Motor neuron (in vitro differentiated cells): ENCODE data around the gene COMMD2. TPM values are rescaled to one million over a fixed set of nuclear protein-coding genes. Genes with fewer than 3 reads are reported as not detected.
A peak's percentile ranks its signal among the peaks of the same experiment; 100 is the strongest.

Source experiments
- ATAC-seq, 8 experiments: fragments of 200-7000 bp; cut with Tn5 transposase; replicated peaks in 6 of 8; 2 replicates each; pipeline ENCODE4 v1.8.0; 2021; ENCODE audit warnings: mild to moderate bottlenecking in 8 of 8, moderate library complexity in 8 of 8
- H3K27ac ChIP-seq, 2 donors: fragments of 250-450 bp; sonication (Bioruptor Pico); 2 replicates each; pipeline ENCODE4 v1.9.0; 2021; ENCODE audit warnings: antibody characterized with exemption in 2 of 2, mild to moderate bottlenecking in 2 of 2, moderate library complexity in 1 of 2
- H3K4me1 ChIP-seq, 2 donors: fragments of 250-450 bp; sonication (Bioruptor Pico); replicated peaks in 1 of 2; 2 replicates each; pipeline ENCODE4 v1.6.1; 2021; ENCODE audit warnings: antibody characterized with exemption in 2 of 2, mild to moderate bottlenecking in 2 of 2, moderate library complexity in 1 of 2
- H3K4me3 ChIP-seq, 5 donors: fragments of 250-450 bp; sonication (Bioruptor Pico); 2 replicates each; pipeline ENCODE4 v1.9.0; 2021; ENCODE audit warnings: antibody characterized with exemption in 5 of 5, mild to moderate bottlenecking in 5 of 5, moderate library complexity in 4 of 5
- WGBS, 10 experiments: fragments of 450-650 bp; shearing (Covaris generic); methylation state at CpG; one replicate each; pipeline ENCODE4 v1.0.0; 2022; 5-methylcytosine and 5-hydroxymethylcytosine counted together
- in situ Hi-C, 9 experiments: fragments of 400-800 bp; cut with MboI; loops; one replicate each; pipeline ENCODE4 v1.15.0; 2021; ENCODE audit warnings: low sequenced_read_pairs in 9 of 9, low pct_unique_long_range_greater_than_20kb in 2 of 9; ENCODE audit not compliant: unreplicated experiment in 9 of 9
- total RNA-seq, 8 experiments: library from RNA; unstranded; fragments of 300-600 nt; gene quantifications; 2 replicates each; pipeline versions ENCODE4 v1.2.3 to v1.2.4, GENCODE V29; 2022

COMMD2 gene
- total RNA-seq: 10 to 100 TPM; 22.7 to 46.3 (median 29.3) TPM

DNA sequence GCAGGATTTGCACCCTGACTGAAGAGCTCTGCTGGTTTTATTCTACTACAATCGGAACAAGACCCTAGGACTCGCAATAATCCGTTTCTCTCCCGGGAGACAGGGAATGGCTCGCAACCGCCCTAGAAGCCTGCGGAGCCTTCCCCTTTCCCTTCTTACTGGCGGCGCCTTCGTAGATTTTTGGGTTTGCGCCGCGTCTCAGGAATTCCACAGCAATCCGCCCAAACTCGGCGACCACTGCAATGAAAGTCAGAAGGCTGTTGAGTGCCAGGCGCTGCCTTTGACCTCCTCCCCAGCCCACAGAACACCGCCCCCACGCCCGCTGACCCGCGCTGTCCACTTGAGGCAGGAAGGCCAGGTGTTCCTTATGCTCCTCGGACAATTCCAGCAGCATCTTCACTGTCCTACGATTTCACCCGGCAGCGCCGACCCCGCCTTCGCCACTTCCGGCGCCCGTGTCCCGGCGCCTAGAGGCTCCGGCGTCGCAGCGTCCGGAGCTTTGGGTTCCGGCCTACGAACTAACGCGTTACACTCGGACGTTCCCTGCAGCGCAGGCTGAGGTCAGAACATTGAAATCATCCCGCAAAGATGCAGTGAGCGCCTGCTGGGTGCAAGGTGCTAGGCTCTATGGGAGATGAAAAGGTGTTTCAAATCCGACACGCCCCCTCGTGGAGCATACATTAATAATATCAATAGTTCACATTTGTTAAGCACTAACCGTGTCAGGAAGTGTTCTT lies at the start of gene COMMD2:
TSS of gene COMMD2 (minus strand) at position 439 of the 737 bp plus-strand sequence. CDS start at position 394, 45 bp downstream.
- in situ Hi-C loops: no loop called here
- H3K27ac ChIP-seq: peak within 1 kb of the TSS; percentile 67 to 73
- WGBS, 10 experiments: 0 to 2% (median 0%) methylated on average over 3 to 16 of the region's 52 CpGs; no CpG with 5 or more reads in 1 of the 10 experiments
- H3K4me1 ChIP-seq: peaks cover 3 to 9% of the 10 kb centered on the region in 2 donors
- peak within 1 kb of the TSS; percentile 71 to 94 (median 87) for H3K4me3 ChIP-seq
- ATAC-seq: peak; percentile 99 to 100 (median 99)

DNA sequence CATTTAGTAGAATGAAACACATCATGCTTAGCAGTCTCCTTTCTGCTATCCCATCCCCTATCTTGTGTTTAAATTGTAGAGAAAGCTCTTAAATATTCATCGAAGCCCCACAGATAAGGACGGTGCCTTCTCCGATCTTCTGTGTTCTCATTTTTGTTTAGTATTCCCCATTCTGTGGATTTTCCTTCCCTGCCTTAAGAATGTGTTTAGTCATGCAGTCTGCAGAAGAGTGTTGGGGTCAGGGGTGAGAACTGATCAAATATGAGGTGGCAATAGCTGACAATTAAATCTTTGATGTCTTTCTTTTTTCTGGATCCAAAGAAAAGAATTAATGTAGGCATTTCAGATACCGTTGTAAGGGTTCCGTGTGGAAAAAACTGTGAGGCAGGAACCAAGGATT lies 49.4 kb upstream of the COMMD2 start:
- H3K4me1 ChIP-seq: no peaks in the 10 kb centered on the region
- 20 to 80% (median 51%) methylated on average over 2 to 5 of the region's 5 CpGs; no CpG with 5 or more reads in 1 of the 10 experiments for WGBS, 10 experiments
- ATAC-seq: no peak
- no peak overlapping the region for H3K27ac ChIP-seq
- H3K4me3 ChIP-seq: no peak overlapping the region
- in situ Hi-C loops: no loop called here

DNA sequence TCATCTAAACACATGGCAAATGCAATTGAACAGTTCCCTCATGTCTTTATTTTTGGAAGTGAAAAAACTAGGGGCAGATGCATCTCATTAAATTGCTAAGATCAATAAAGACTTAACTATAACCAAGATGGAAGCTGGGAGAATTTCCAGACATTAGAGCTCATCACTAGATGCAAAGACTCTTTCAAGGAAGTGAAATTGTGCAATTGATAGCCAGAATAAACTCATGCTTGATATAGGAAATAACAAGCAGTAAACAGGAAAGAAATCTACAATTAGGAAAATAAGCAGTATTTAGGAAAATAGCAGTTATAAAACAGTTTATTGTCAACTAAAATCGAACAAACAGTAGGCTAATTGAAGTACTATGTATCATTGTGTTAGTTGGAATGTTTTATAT lies 48.9 kb upstream of the COMMD2 start:
- H3K4me3 ChIP-seq: no peak overlapping the region
- no peak for ATAC-seq
- no peak overlapping the region for H3K27ac ChIP-seq
- in situ Hi-C loops: no loop called here
- no peaks in the 10 kb centered on the region for H3K4me1 ChIP-seq
- 11 to 100% (median 71%) methylated on average over 1 of the region's 1 CpG; no CpG with 5 or more reads in 1 of the 10 experiments for WGBS, 10 experiments

DNA sequence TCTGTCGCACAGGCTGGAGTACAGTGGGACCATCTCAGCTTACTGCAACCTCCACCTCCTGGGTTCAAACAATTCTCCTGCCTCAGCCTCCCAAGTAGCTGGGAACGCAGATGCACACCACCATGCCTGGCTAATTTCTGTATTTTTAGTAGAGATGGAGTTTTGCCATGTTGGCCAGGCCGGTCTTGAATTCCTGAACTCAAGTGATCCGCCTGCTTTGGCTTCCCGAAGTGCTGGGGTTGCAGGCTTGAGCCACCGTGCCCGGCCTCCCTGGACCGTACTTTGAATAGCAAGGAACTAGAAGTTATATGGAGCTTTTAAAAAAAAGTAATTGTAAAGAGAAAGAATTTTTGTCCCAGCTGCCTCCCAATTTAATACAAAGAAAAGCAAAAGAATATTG lies 48.4 kb upstream of the COMMD2 start:
- in situ Hi-C loops: no loop called here
- Histone ChIP-seq H3K27ac (no peak overlapping the region), H3K4me1 (no peaks in the 10 kb centered on the region), H3K4me3 (no peak overlapping the region)
- ATAC-seq: no peak
- WGBS, 10 experiments: 83 to 96% (median 90%) methylated on average over 3 to 8 of the region's 8 CpGs

DNA sequence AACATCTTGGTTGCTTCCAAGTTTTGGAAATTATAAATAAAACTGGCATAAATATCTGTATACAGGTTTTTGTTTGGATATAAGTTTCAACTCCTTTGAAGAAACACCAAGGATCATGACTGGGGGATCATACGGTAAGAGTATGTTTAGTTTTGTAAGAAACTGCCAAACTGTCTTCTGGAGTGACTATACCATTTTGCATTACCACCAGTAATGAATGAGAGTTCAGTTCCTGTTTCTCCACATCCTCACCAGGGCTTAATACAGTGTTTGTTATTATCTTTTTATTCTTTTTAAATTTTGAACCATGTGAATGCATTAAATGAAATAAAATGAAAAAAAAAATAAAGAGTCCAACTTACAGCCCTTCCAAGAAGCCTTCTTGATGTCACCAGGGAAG lies 43.7 kb upstream of the COMMD2 start:
- Histone ChIP-seq H3K4me1 (peaks cover 0 to 4% of the 10 kb centered on the region in 2 donors), H3K27ac (no peak overlapping the region), H3K4me3 (no peak overlapping the region)
- ATAC-seq: no peak
- 25 to 100% (median 92%) methylated on average over 1 of the region's 1 CpG; no CpG with 5 or more reads in 3 of the 10 experiments for WGBS, 10 experiments
- in situ Hi-C loops: no loop called here

DNA sequence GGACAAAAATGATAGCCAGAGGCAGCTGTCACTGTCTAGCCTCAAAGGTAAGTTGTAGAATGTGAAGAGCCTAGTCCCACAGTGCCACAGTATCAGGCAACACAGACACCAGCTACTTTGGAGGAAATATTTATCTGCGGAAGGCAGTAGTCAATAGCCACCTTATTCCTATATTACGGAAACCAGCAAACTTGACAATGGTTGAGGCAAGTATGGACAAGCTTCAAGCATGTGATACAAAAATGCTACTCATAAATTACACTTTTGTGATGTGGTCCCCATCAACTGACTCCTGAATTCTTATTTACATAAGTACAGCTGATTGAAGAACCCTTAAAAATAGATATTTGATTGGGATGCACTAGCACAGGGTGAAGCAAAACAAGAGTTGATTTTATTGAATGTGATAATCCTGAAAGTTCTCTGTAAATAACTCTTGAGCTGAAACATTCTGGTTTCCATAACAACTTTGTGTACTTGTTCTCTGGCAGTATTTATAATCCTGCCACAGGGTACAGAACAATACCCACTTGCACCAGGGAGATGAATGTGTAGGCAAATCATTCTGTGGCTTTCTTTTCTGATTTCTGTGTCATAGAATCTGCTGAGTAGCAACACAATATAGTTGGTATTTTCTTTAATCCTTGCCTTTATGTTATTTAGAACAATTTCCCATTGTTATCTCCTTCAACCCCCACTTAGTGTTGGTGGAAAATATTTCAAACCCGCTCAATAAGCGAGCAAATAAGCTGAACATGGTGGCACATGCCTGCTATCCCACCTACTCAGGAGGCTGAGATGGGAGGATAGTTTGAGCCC lies 40.4 kb upstream of the COMMD2 start, which contains the start of gene ANKUB1:
TSS of gene ANKUB1 (minus strand) at position 103 of the 819 bp plus-strand sequence. CDS start 188 bp downstream, outside the sequence.
- Histone ChIP-seq H3K4me1 (peaks cover 0 to 4% of the 10 kb centered on the region in 2 donors), H3K4me3 (no peak within 1 kb of the TSS), H3K27ac (no peak within 1 kb of the TSS)
- 50 to 100% (median 89%) methylated on average over 1 to 4 of the region's 4 CpGs; no CpG with 5 or more reads in 1 of the 10 experiments for WGBS, 10 experiments
- peak in 5 of 8 experiments; percentile 66 to 95 (median 89) for ATAC-seq
- in situ Hi-C loops: no loop called here

DNA sequence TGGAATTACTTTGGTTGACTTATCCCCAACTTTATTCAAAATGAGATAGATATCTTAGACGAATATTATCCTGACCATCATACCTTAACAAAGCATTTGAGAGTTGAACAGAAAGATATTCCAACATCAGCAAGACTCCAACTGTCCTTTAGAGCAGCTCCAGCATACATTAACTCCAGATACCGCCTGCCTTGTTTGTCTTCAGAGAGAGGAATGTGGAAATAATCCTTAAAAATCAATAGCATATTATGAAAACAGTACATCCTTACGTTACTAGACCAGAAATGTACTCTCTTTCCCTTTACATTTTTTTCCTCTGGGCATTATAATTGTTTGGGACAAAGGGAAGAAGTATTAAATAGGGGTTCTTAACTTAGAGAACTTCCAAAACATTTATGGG lies 38.4 kb upstream of the COMMD2 start:
- Histone ChIP-seq H3K4me3 (no peak overlapping the region), H3K27ac (no peak overlapping the region), H3K4me1 (peaks cover 0 to 4% of the 10 kb centered on the region in 2 donors)
- ATAC-seq: no peak
- 29 to 100% (median 69%) methylated on average over 1 to 3 of the region's 3 CpGs; no CpG with 5 or more reads in 2 of the 10 experiments for whole genome bisulfite sequencing, 10 experiments
- in situ Hi-C loops: no loop called here

DNA sequence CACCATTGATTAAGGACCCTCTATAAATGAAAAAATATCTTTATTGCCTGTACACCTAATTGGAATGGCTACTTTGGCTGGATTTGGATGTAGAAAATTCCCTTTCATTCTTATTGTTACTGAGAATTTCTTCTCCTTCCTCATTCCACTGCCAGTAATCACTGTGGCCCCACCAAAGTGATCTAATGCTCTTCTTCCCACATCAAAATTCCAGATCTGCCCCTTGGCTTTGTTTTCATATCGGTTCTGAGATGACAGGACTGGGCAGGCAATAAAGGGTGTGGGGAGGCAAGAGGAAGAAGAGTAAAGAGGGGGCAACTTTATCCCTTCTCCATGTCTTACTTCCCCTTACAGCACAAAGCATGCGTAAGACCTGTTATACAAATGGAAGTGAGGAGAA lies 38.0 kb upstream of the COMMD2 start:
- Histone ChIP-seq H3K4me3 (no peak overlapping the region), H3K4me1 (peaks cover 0 to 4% of the 10 kb centered on the region in 2 donors), H3K27ac (no peak overlapping the region)
- peak in 2 of 8 experiments; percentile 36 to 60 for ATAC-seq
- 50 to 100% (median 80%) methylated on average over 1 to 2 of the region's 2 CpGs; no CpG with 5 or more reads in 3 of the 10 experiments for WGBS, 10 experiments
- in situ Hi-C loops: no loop called here

DNA sequence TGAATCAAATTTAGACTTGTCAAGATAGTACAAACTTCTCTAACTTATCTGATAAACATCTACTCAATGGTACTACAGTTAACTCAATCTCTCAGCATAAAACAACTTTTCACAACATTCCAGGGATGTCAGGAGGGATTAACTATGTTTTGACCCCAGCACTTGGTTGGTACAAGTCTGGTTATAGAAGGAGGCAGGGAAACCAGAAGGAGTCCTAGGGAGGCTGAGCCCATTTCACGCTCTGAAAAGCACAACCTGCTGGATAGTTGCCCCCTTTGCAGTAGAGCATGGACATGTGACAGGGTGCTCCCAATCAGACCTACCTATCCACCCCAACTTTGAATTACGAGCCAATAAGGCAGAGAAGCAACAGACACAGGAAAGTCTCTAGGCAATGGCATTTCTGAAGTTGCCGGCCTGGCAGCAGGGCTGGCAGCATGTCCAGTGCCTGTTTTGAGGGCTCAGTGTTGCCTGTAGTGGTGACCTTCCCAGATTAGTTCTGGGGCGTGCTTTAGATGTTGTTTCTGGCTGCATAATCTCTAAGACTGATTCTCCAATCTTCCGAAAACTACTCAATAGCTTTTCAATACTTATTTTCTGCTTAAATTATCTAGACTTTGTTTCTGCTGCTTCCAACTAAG lies 31.9 kb upstream of the COMMD2 start:
- in situ Hi-C loops: no loop called here
- H3K27ac ChIP-seq: no peak overlapping the region
- ATAC-seq: peak in 1 of 8 experiments; percentile 23

DNA sequence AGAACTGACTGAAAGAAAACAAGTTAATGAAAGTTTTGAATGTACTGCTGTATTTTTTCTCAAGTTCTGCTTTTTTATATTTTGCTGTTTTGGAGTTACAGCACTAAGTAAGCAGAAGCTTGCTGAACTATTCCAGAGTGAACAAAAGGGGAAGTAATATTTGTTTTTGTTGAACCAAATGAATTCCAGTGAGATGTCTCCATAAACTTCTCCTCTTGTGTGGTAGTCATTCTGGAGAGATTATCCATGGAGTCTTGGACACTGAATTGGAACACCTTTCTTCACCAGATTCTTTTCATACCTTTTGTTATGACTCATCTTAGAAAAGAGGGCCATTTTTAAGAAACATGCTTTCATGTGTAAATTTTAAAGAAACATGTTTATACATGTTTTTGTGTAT lies 31.3 kb upstream of the COMMD2 start:
- Histone ChIP-seq H3K27ac (no peak overlapping the region), H3K4me3 (no peak overlapping the region), H3K4me1 (no peaks in the 10 kb centered on the region)
- peak in 3 of 8 experiments; percentile 33 to 64 (median 44) for ATAC-seq
- in situ Hi-C loops: no loop called here

More for the DNA sequence above, 31.9 kb upstream of the COMMD2 start:
- 70 to 100% (median 88%) methylated on average over 1 to 5 of the region's 5 CpGs; no CpG with 5 or more reads in 3 of the 10 experiments for WGBS, 10 experiments
- Histone ChIP-seq H3K4me1 (no peaks in the 10 kb centered on the region), H3K4me3 (no peak overlapping the region)

DNA sequence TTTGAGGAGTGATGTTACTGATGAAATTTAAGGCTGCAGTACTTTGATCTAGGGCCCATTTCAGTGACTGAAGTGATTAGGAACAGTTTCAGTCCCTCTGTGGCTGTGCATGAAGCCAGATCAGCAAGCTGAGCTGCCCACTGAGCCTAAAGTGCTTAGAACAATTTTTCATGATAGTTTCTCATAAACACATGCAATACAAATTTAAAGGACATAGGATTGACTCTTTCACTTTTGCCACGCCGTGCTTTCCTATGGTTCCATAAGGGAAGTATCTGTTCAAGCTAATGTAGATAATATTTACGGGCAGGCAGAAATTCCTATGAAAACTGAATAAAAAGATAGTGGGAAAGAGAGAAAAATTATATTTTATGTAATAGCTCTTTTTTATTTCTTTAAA lies 29.5 kb upstream of the COMMD2 start:
- no peak for ATAC-seq
- in situ Hi-C loops: no loop called here
- Histone ChIP-seq H3K4me3 (no peak overlapping the region), H3K4me1 (no peaks in the 10 kb centered on the region), H3K27ac (no peak overlapping the region)
- 25 to 95% (median 89%) methylated on average over 2 to 3 of the region's 3 CpGs for WGBS, 10 experiments

DNA sequence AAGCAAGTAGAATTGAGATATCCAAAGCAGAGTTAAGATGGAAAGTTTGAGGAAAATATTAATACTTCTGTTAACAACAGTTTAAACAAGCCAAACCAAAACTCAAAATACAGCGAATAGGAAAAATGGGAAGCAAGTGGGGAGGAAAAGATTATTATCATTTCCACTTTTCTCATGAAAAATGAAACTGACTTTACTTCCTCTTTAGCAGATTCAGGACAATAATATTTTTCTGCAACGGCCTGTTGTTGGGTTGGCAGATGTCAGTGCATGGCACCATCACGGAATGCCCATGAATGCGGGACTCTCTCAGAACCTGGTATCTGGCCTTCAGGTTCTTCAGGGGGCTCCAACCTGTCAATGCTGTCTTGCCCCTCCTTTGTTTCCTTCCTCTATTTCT lies 28.9 kb upstream of the COMMD2 start:
- no peaks in the 10 kb centered on the region for H3K4me1 ChIP-seq
- H3K4me3 ChIP-seq: no peak overlapping the region
- in situ Hi-C loops: no loop called here
- ATAC-seq: no peak
- WGBS, 10 experiments: 60 to 98% (median 88%) methylated on average over 2 to 4 of the region's 4 CpGs; no CpG with 5 or more reads in 1 of the 10 experiments
- H3K27ac ChIP-seq: no peak overlapping the region
